Measurements from ENCODE around the gene ANKRD6. TPM values are rescaled to one million over a fixed set of nuclear protein-coding genes. Genes with fewer than 3 reads are reported as not detected.
A peak's percentile ranks its signal among the peaks of the same experiment; 100 is the strongest.

Gene ANKRD6
- total RNA-seq, 1 experiment from 2014 or later, result 5.6 TPM

- Histone ChIP-seq H3K4me3 (ENCODE audit: low read length) (peak overlapping the region; percentile 66), H3F3A (ENCODE audit: low read length, unreplicated experiment) (no peaks in the 10 kb centered on the region), H3K27me3 (ENCODE audit: low read length) (peaks cover 54% of the 10 kb centered on the region), H3K4me2 (ENCODE audit: low read length) (peak overlapping the region; percentile 87), H3K4me1 (ENCODE audit: insufficient read depth, low read length) (peaks cover 7% of the 10 kb centered on the region; the same call in 1 of the 2 replicates), H3K9ac (ENCODE audit: low read length) (no peak overlapping the region), H3K36me3 (ENCODE audit: low read depth, low read length) (no peaks in the 10 kb centered on the region), H3K79me2 (ENCODE audit: low read length) (no peaks in the 10 kb centered on the region), H3K9me3 (ENCODE audit: low read length) (no peaks in the 10 kb centered on the region), H2AFZ (ENCODE audit: low read length) (peak overlapping the region; percentile 75), H3K9me2 (replicated peaks; ENCODE audit: low read length) (no peaks in the 10 kb centered on the region), H3K27ac (ENCODE audit: low read length) (no peak overlapping the region), H4K20me1 (ENCODE audit: low read length) (no peaks in the 10 kb centered on the region)
- CTCF ChIA-PET, result no interaction called here
- intact Hi-C loops (cut with micrococcal nuclease), result no loop called here
- no TSS peak for BruUV-seq (replicated peaks)
- ATAC-seq (peak; percentile 59), DNase-seq (no peak)
- POLR2A ChIA-PET (ENCODE audit: unreplicated experiment), result interaction anchor here (0.7 kb wide), 1 partner anchor 468 kb away, joined by 3 read pairs; no protein-coding TSS in a partner anchor
- no peak for TF ChIP-seq EZH2phosphoT487 (IDR thresholded peaks at IDR 0.05; ENCODE audit: borderline replicate concordance, low read length)
- TF ChIP-seq CTCF (conservative IDR thresholded peaks at IDR 0.05; ENCODE audit: low read depth, low read length), result no peak
- peak; percentile 83 for TF ChIP-seq EZH2 (IDR thresholded peaks at IDR 0.05; ENCODE audit: low read length, unreplicated experiment)
These were observed 21.5 kb upstream of the ANKRD6 start for GRCh38 chr6:89411145-89412070.

GRCh38 chr6:89412071-89413005 lies 20.6 kb upstream of the ANKRD6 start, which contains the start of gene RRAGD:
TSS of gene RRAGD (minus strand) at chr6:89412273. CDS start at chr6:89411993, 280 bp downstream.
- intact Hi-C loops (cut with micrococcal nuclease), result no loop called here
- no peak within 1 kb of the TSS for H3K27ac ChIP-seq (ENCODE audit: low read length)
- no TSS peak for BruUV-seq (replicated peaks)
- no peak for TF ChIP-seq EZH2phosphoT487 (IDR thresholded peaks at IDR 0.05; ENCODE audit: borderline replicate concordance, low read length)
- no peak for TF ChIP-seq CTCF (conservative IDR thresholded peaks at IDR 0.05; ENCODE audit: low read depth, low read length)
- TF ChIP-seq EZH2 (IDR thresholded peaks at IDR 0.05; ENCODE audit: low read length, unreplicated experiment), result no peak
- H3K4me1 ChIP-seq (ENCODE audit: insufficient read depth, low read length), result peaks cover 7% of the 10 kb centered on the region; the same call in 1 of the 2 replicates
- no peaks in the 10 kb centered on the region for H3K79me2 ChIP-seq (ENCODE audit: low read length)
- H3F3A ChIP-seq (ENCODE audit: low read length, unreplicated experiment), result no peaks in the 10 kb centered on the region
- peak within 1 kb of the TSS; percentile 66 for H3K4me3 ChIP-seq (ENCODE audit: low read length)
- CTCF ChIA-PET, result no interaction called here
- peak; percentile 8 for DNase-seq
- peaks cover 54% of the 10 kb centered on the region for H3K27me3 ChIP-seq (ENCODE audit: low read length)
- H4K20me1 ChIP-seq (ENCODE audit: low read length), result no peaks in the 10 kb centered on the region
- POLR2A ChIA-PET (ENCODE audit: unreplicated experiment), result interaction anchor here (0.6 to 0.7 kb wide), 2 partner anchors 8 to 467 kb away, joined by 3 to 4 read pairs; no protein-coding TSS in a partner anchor
- H3K9me2 ChIP-seq (replicated peaks; ENCODE audit: low read length), result no peaks in the 10 kb centered on the region
- no peak within 1 kb of the TSS for H3K9ac ChIP-seq (ENCODE audit: low read length)
- H3K9me3 ChIP-seq (ENCODE audit: low read length), result no peaks in the 10 kb centered on the region
- peak within 1 kb of the TSS; percentile 75 for H2AFZ ChIP-seq (ENCODE audit: low read length)
- ATAC-seq, result peak; percentile 64
- H3K36me3 ChIP-seq (ENCODE audit: low read depth, low read length), result no peaks in the 10 kb centered on the region
- peak within 1 kb of the TSS; percentile 87 for H3K4me2 ChIP-seq (ENCODE audit: low read length)

All from PC-3 (cell line).